Adipocyte (in vitro differentiated cells): ENCODE measurements around the gene SLX1B.
"Not testable (repeated sequence)": the region's sequence is repeated elsewhere in the genome, so short reads cannot be mapped to it uniquely, and the experiment has no call there.

Experiments
- DNase-seq: peaks from one replicate; pipeline ENCODE4 v3.0.0-alpha.2; 2015; ENCODE audit warnings: low read depth
- H3K27me3 ChIP-seq: replicated peaks from 2 replicates; pipeline ENCODE4 v1.7.0; 2013; ENCODE audit warnings: mild to moderate bottlenecking, low read length, moderate library complexity; ENCODE audit not compliant: control insufficient read depth, insufficient read depth
- H3K36me3 ChIP-seq: 2 replicates; pipeline ENCODE4 v1.7.0; 2013; ENCODE audit warnings: low read length, mild to moderate bottlenecking, moderate library complexity; ENCODE audit not compliant: control insufficient read depth, insufficient read depth, severe bottlenecking
- H3K4me1 ChIP-seq: 2 replicates; pipeline ENCODE4 v1.7.0; 2013; ENCODE audit warnings: mild to moderate bottlenecking, low read length, moderate library complexity; ENCODE audit not compliant: control insufficient read depth, insufficient read depth
- H3K4me3 ChIP-seq: 2 replicates; pipeline ENCODE4 v1.7.0; 2013; ENCODE audit warnings: mild to moderate bottlenecking, low read length, moderate library complexity
- H3K9ac ChIP-seq: 2 replicates; pipeline ENCODE4 v1.7.0; 2013; ENCODE audit warnings: mild to moderate bottlenecking, low read length, moderate library complexity
- H3K9me3 ChIP-seq: 2 replicates; pipeline ENCODE4 v1.7.0; 2013; ENCODE audit warnings: mild to moderate bottlenecking, low read length, moderate library complexity; ENCODE audit not compliant: control insufficient read depth

The SLX1B gene

GRCh38 chr16:29467654-29468366, 13.5 kb downstream of the SLX1B start:
- H3K9ac ChIP-seq, DNase-seq, H3K4me3 ChIP-seq, H3K27me3 ChIP-seq, H3K4me1 ChIP-seq, H3K9me3 ChIP-seq, H3K36me3 ChIP-seq: not testable (repeated sequence)

- H3K9ac ChIP-seq, DNase-seq, H3K9me3 ChIP-seq, H3K36me3 ChIP-seq, H3K4me3 ChIP-seq, H3K4me1 ChIP-seq, H3K27me3 ChIP-seq: not testable (repeated sequence)
Measured at GRCh38 chr16:29469660-29470059, 15.3 kb downstream of the SLX1B start.

- H3K4me3 ChIP-seq, H3K4me1 ChIP-seq, H3K9ac ChIP-seq, H3K36me3 ChIP-seq, H3K9me3 ChIP-seq, H3K27me3 ChIP-seq, DNase-seq: not testable (repeated sequence)
Measured at GRCh38 chr16:29472065-29472464, 17.7 kb downstream of the SLX1B start.

- not testable (repeated sequence) for H3K4me3 ChIP-seq, H3K9ac ChIP-seq, DNase-seq, H3K9me3 ChIP-seq, H3K4me1 ChIP-seq, H3K36me3 ChIP-seq, H3K27me3 ChIP-seq
Measured at GRCh38 chr16:29482276-29482675, 27.9 kb downstream of the SLX1B start.

DNA sequence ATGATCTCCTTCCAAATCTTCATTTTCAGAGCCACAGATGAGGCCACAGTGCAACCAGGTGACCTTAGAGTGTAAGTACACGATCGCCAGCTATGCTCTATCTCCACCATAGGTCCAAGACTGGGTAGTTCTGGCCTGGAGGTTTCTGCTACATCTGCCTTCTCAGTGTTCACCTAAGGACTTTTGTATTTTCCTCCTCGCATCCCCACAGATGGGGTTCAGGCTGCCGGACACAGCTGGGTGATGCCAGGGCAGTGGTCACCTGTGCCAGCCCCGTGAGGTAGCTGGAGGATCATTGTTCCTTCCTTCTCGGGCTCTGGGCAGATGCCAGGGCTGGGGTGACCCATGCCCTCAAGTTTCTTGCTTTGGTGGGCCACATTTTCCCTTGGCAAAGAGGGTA, 52.0 kb downstream of the SLX1B start, which contains the start of gene NPIPB12:
NPIPB12 (minus strand) TSS at position 101 of the 400 bp plus-strand sequence.
- not testable (repeated sequence) for H3K4me3 ChIP-seq, DNase-seq, H3K4me1 ChIP-seq, H3K27me3 ChIP-seq, H3K9me3 ChIP-seq, H3K36me3 ChIP-seq, H3K9ac ChIP-seq
